GM13976 (cell line): ENCODE data around the gene CTSC.

ENCODE experiments used
- DNase-seq: peaks from one replicate; pipeline ENCODE4 v3.0.0; 2012; ENCODE audit warnings: low spot score
- in situ Hi-C: fragments of 300-500 bp; cut with MboI; formaldehyde crosslinking; loops from one replicate; pipeline ENCODE4 v1.12.0; 2022; ENCODE audit warnings: low sequenced_read_pairs, mixed read lengths, inconsistent platforms; ENCODE audit not compliant: unreplicated experiment
- TF ChIP-seq, protein P1 (sequence below): IDR thresholded peaks from 2 replicates; pipeline ENCODE4 v1.5.1; 2012; ENCODE audit warnings: borderline replicate concordance, mild to moderate bottlenecking; ENCODE audit not compliant: insufficient read depth; ENCODE audit errors: extremely low read depth, missing control alignments, control extremely low read depth

The CTSC gene

DNA sequence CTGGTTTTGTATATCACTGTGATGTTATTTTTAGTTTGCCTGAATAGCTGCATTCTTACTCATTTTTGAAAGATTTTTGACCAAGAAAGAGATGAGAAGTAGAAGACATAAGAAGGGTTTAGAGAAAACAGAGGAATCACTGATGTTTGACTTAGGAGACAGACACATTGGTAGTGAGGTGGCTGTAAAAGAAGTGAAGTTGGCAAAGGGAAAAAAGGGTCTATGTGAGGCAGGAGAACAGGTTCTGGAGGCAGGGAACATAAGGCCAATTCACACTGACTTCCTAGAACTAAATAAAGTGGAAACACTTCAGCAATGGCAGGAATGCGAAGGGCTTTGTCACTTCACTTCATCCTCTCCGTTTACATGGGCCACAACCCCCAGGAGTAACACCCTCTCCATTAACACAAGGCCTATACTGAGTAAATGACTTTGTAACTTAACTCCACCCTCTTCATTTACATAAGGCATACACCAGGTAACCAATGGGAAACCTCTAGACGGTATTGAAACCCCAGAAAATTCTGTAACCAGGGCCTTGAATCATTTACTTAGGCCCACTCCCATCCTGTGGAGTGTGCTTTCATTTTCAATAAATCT, 36.5 kb downstream of the CTSC start:
- no peak for DNase-seq
- in situ Hi-C loops: no loop called here
- TF ChIP-seq, protein P1, sequence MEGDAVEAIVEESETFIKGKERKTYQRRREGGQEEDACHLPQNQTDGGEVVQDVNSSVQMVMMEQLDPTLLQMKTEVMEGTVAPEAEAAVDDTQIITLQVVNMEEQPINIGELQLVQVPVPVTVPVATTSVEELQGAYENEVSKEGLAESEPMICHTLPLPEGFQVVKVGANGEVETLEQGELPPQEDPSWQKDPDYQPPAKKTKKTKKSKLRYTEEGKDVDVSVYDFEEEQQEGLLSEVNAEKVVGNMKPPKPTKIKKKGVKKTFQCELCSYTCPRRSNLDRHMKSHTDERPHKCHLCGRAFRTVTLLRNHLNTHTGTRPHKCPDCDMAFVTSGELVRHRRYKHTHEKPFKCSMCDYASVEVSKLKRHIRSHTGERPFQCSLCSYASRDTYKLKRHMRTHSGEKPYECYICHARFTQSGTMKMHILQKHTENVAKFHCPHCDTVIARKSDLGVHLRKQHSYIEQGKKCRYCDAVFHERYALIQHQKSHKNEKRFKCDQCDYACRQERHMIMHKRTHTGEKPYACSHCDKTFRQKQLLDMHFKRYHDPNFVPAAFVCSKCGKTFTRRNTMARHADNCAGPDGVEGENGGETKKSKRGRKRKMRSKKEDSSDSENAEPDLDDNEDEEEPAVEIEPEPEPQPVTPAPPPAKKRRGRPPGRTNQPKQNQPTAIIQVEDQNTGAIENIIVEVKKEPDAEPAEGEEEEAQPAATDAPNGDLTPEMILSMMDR: no peak

GRCh38 chr11:88297863-88298262, 39.7 kb downstream of the CTSC start:
- DNase-seq: no peak
- in situ Hi-C loops: no loop called here
- TF ChIP-seq, protein P1: no peak

DNA sequence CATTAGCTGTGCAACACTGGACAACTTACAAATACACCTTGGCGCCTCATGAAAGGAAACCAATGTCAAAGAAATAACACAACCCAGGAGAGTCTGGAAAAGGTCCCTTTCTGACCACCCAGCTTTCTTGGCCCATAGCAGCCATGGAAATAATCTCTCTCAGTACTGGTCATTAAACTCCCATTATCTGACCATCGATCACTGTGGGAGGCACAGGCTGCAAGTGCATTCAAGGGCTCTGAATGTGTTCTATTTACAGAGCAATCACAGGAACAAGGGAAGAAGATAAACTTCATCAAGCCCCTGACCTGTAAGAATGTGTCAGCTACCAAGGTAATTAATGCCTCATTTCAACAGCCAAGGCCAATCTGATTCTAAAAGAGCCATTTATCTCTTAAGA, 40.1 kb downstream of the CTSC start:
- no peak for DNase-seq
- in situ Hi-C loops: no loop called here

GRCh38 chr11:88295028-88295427, 42.5 kb downstream of the CTSC start:
- TF ChIP-seq, protein P1: no peak
- in situ Hi-C loops: no loop called here

More for the DNA sequence above, 40.1 kb downstream of the CTSC start:
- TF ChIP-seq, protein P1: no peak

GRCh38 chr11:88293931-88294330, 43.6 kb downstream of the CTSC start:
- TF ChIP-seq, protein P1: no peak
- DNase-seq: no peak
- in situ Hi-C loops: no loop called here

More at GRCh38 chr11:88295028-88295427, 42.5 kb downstream of the CTSC start:
- DNase-seq: no peak

GRCh38 chr11:88292171-88292843, 45.2 kb downstream of the CTSC start:
- in situ Hi-C loops: no loop called here
- DNase-seq: no peak

More at GRCh38 chr11:88292171-88292843, 45.2 kb downstream of the CTSC start:
- TF ChIP-seq, protein P1: no peak
